Neural progenitor cell (in vitro differentiated cells): ENCODE measurements around the gene RSPH6A.

Source experiments
- CTCF ChIP-seq: fragments of 200-600 bp; sonication (generic); IDR thresholded peaks from 2 replicates; pipeline ENCODE4 v1.5.1; 2017; ENCODE audit warnings: antibody characterized with exemption, mild to moderate bottlenecking
- EZH2 ChIP-seq: fragments of 200-600 bp; sonication (generic); IDR thresholded peaks from 2 replicates; pipeline ENCODE4 v1.6.1; 2017; ENCODE audit warnings: antibody characterized with exemption, mild to moderate bottlenecking, moderate library complexity
- EZH2phosphoT487 ChIP-seq: fragments of 200-600 bp; sonication (generic); IDR thresholded peaks from 2 replicates; pipeline ENCODE4 v1.6.1; 2017; ENCODE audit warnings: antibody characterized with exemption

- no peak for TF ChIP-seq EZH2
- no peak for TF ChIP-seq CTCF
- TF ChIP-seq EZH2phosphoT487: no peak
Measured at GRCh38 chr19:45816236-45817009, 1.3 kb upstream of the RSPH6A start.
